Naive B cell (primary cell): ENCODE measurements around the gene CDH11. TPM values are rescaled to one million over a fixed set of nuclear protein-coding genes. Genes with fewer than 3 reads are reported as not detected.

Experiments
- ATAC-seq, 2 donors: fragments of 150-1000 bp; cut with Tn5 transposase; 2 replicates each; pipeline ENCODE4 v1.10.0; 2021; ENCODE audit warnings: low read depth in 2 of 2, mild to moderate bottlenecking in 2 of 2, moderate library complexity in 2 of 2
- DNase-seq: peaks from one replicate; pipeline ENCODE4 v3.0.0; 2022
- H3K27ac Mint-ChIP-seq, 6 donors: one replicate each; pipeline ENCODE4 v1.8.0; 2020 to 2022; ENCODE audit warnings: mild to moderate bottlenecking in 6 of 6, mixed read lengths in 6 of 6, moderate library complexity in 5 of 6, inconsistent platforms in 2 of 6
- H3K27me3 Mint-ChIP-seq, 3 donors: one replicate each; pipeline ENCODE4 v1.8.0; 2021 to 2022; ENCODE audit warnings: mixed read lengths in 3 of 3, mild to moderate bottlenecking in 1 of 3
- H3K36me3 Mint-ChIP-seq, 2 donors: one replicate each; pipeline ENCODE4 v1.8.0; 2020 to 2022; ENCODE audit warnings: mixed read lengths in 2 of 2, inconsistent platforms in 1 of 2, mild to moderate bottlenecking in 1 of 2
- H3K4me1 Mint-ChIP-seq, 3 donors: one replicate each; pipeline ENCODE4 v1.8.0; 2020 to 2022; ENCODE audit warnings: mixed read lengths in 3 of 3, inconsistent platforms in 1 of 3, mild to moderate bottlenecking in 1 of 3, moderate library complexity in 1 of 3
- H3K4me3 Mint-ChIP-seq, 8 donors: one replicate each; pipeline ENCODE4 v1.8.0; 2020 to 2022; ENCODE audit warnings: mild to moderate bottlenecking in 8 of 8, mixed read lengths in 8 of 8, moderate library complexity in 8 of 8, inconsistent platforms in 2 of 8
- H3K9me3 Mint-ChIP-seq, 7 donors: one replicate each; pipeline ENCODE4 v1.8.0; 2020 to 2022; ENCODE audit warnings: mixed read lengths in 7 of 7, mild to moderate bottlenecking in 5 of 7, inconsistent platforms in 2 of 7, moderate library complexity in 1 of 7
- polyA plus RNA-seq, 6 donors: library from polyadenylated mRNA; unstranded; fragments of 300-500 nt; fragmentation: Illumina TruSeq; gene quantifications; one replicate each; pipeline ENCODE4 v1.2.3, GENCODE V29; 2021; ENCODE audit warnings: low read depth in 6 of 6

CDH11 gene
- polyA plus RNA-seq, 6 donors from 2014 or later, result not detected

DNA sequence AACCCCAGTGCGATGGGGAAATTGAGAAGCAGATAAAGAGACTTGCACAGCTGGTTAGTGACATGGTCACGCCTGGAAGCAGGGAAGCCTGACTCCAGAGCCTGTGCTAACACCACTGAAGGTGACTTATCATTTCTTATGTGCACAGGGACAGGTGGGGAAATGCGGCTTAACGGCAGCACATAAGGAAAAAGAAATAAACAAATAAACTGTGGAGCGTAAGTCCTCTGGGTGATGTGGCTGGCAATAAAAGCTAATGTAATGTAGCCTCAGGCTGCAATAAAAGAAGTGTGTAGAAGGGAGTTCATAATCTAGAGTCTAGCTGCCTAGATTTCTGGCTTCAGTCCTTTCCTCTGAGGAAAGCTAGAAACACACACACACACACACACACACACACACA, 10.6 kb downstream of the CDH11 start:
- H3K9me3 Mint-ChIP-seq, result peaks cover 0 to 2% (median 0%) of the 10 kb centered on the region in 7 donors
- no peaks in the 10 kb centered on the region for H3K4me1 Mint-ChIP-seq
- ATAC-seq, result no peak
- H3K27me3 Mint-ChIP-seq, result no peaks in the 10 kb centered on the region
- DNase-seq, result no peak
- H3K4me3 Mint-ChIP-seq, result no peak overlapping the region
- H3K27ac Mint-ChIP-seq, result no peak overlapping the region
- H3K36me3 Mint-ChIP-seq, result no peaks in the 10 kb centered on the region

DNA sequence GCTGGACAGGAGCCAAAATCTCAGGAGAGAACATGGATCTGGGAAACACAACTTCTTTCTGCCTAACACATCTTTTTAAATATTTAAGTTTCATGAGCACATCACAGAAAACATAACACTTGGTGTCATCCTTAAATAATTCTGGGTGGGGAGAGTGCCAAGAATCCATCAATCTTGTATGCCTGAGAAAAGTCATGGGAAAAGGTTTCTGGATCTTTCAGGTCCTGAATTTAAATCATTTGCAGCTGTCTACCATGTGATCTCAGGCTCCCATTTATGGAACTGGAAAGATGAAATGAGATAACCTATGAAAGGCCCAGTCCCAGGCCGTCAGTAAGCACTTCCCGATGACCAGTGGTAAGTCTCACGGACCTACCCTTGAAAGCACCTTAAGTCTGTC, 15.1 kb downstream of the CDH11 start:
- ATAC-seq, result no peak
- H3K27ac Mint-ChIP-seq, result no peak overlapping the region
- peaks cover 0 to 2% (median 0%) of the 10 kb centered on the region in 7 donors for H3K9me3 Mint-ChIP-seq
- H3K4me3 Mint-ChIP-seq, result no peak overlapping the region
- no peak for DNase-seq
- H3K4me1 Mint-ChIP-seq, result no peaks in the 10 kb centered on the region
- no peaks in the 10 kb centered on the region for H3K27me3 Mint-ChIP-seq
- no peaks in the 10 kb centered on the region for H3K36me3 Mint-ChIP-seq

DNA sequence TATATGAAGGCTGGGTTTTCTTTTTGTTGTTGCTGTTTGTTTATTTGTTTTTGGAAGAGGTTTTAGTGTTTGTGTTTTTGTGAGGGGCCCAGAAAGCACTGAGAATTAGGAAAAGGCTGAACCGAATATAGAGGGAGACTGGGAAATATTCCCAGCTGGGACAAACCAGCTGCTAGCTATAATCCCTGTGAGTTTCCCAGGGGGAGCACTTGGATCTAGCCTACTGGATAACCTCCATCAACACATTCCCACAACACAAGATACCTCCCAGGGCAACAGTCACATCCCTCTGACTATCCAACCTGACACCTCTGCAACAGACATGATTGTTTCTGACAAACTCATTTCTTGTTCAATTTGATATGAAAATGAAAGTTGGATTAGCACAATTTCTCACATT, 16.7 kb downstream of the CDH11 start:
- H3K4me1 Mint-ChIP-seq, result no peaks in the 10 kb centered on the region
- no peak overlapping the region for H3K27ac Mint-ChIP-seq
- H3K4me3 Mint-ChIP-seq, result no peak overlapping the region
- no peaks in the 10 kb centered on the region for H3K27me3 Mint-ChIP-seq
- peaks cover 0 to 7% (median 0%) of the 10 kb centered on the region in 7 donors for H3K9me3 Mint-ChIP-seq
- no peaks in the 10 kb centered on the region for H3K36me3 Mint-ChIP-seq
- ATAC-seq (no peak), DNase-seq (no peak)

DNA sequence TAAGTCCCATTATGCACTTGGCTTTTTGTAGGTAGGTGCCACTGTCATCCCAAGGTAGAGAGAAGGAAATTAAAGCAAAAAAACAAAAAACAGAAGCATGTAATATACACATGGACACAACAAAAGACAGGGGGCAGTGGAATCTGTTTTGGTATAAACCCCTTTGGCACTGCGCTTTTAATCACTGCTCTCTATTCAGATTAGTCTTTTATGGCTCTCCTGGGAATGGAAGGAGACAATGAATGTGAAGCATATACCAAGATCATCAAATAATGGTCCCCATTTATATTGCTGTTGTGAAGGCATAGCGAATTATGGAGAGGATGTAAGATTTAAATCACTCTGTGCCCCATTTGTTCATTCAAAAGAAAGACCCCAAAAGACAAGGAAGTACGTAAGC, 17.4 kb downstream of the CDH11 start:
- Mint-ChIP-seq H3K27ac (no peak overlapping the region), H3K27me3 (no peaks in the 10 kb centered on the region), H3K9me3 (peaks cover 0 to 11% (median 0%) of the 10 kb centered on the region in 7 donors), H3K4me1 (no peaks in the 10 kb centered on the region), H3K36me3 (no peaks in the 10 kb centered on the region), H3K4me3 (no peak overlapping the region)
- DNase-seq, result no peak
- no peak for ATAC-seq

DNA sequence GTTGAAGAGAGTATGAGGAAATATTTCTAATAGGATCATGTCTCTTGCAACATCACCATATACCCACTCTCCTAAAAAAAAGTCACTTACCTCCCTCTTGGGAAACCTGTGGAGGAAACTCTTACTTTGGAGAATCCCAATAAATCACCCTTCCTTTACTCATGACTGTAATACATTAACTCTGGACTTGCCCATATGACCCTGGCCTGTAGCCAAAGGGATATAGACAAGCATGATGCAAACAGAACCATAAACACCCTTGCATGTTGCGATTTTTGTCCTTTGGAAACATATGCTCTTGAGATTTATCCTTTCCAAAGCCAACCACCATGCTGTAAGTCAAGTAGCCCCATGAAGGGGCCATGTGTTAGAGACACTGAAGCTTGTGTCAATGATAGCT, 19.5 kb downstream of the CDH11 start:
- peaks cover 0 to 16% (median 2%) of the 10 kb centered on the region in 7 donors for H3K9me3 Mint-ChIP-seq
- ATAC-seq, result no peak

DNA sequence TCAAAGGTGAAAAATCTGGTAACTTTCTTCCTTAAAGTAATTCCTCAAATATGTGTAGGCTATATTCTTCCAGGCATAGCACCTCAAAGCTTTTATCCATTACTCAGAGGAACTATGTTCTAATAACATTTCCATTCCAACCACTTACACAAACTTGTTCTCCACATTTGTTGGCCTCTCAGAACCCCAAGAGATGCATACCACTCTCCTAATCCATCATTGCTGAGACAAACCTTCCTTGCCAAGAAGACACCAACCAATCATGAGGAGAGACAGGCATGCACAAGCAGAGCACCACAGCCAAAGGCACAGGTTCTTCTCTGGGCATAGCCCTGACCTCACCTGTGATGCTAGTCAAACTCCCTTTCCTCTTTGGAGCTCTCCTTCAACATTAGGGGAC, 20.9 kb downstream of the CDH11 start:
- DNase-seq (no peak), ATAC-seq (no peak)
- Mint-ChIP-seq H3K9me3 (peaks cover 0 to 16% (median 2%) of the 10 kb centered on the region in 7 donors), H3K27me3 (no peaks in the 10 kb centered on the region), H3K4me3 (no peak overlapping the region), H3K36me3 (no peaks in the 10 kb centered on the region), H3K27ac (no peak overlapping the region), H3K4me1 (no peaks in the 10 kb centered on the region)

More for the DNA sequence above, 19.5 kb downstream of the CDH11 start:
- H3K36me3 Mint-ChIP-seq, result no peaks in the 10 kb centered on the region
- no peak overlapping the region for H3K27ac Mint-ChIP-seq
- DNase-seq, result no peak
- no peak overlapping the region for H3K4me3 Mint-ChIP-seq
- H3K27me3 Mint-ChIP-seq, result no peaks in the 10 kb centered on the region
- no peaks in the 10 kb centered on the region for H3K4me1 Mint-ChIP-seq

DNA sequence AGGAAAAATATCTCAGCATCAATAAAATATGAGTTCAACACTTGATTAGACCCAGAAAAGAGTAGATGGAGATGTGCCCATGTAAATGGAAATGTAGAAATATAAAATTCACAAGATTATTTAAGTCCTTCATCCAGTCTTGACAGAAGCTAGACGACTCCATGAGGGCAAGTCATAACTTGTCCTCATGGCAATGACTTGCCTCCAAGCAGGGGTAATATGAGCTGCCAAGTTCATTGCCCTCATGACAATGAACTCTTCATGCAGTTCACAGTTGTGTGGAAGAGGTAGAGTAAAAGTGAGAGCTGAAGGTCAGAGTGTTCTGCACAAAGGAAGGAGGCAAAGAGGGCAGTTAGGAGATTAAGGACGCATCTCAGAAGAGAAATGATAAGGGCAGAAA, 22.3 kb downstream of the CDH11 start:
- no peaks in the 10 kb centered on the region for H3K27me3 Mint-ChIP-seq
- no peak for ATAC-seq
- no peak overlapping the region for H3K4me3 Mint-ChIP-seq
- no peak overlapping the region for H3K27ac Mint-ChIP-seq
- no peaks in the 10 kb centered on the region for H3K4me1 Mint-ChIP-seq
- no peaks in the 10 kb centered on the region for H3K36me3 Mint-ChIP-seq
- peaks cover 0 to 16% (median 2%) of the 10 kb centered on the region in 7 donors for H3K9me3 Mint-ChIP-seq
- DNase-seq, result no peak

DNA sequence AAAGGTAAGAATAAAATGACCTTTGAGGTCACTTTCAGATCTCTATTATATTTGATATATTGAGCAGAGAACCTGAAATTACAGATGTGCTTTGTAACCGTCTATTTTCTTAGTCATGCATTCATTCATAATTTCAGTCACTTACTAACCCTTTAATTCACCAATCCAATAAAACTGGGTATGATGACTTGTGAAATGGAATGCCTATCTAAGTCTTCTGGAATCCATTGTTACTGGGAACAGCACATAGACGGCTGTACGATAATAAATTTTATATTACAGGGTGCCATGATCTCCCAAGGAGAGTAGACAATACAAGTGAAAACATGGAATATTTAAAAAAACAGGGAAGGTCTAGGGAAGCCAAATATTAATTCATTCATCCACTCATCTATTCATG, 22.9 kb downstream of the CDH11 start:
- no peak overlapping the region for H3K4me3 Mint-ChIP-seq
- H3K4me1 Mint-ChIP-seq, result no peaks in the 10 kb centered on the region
- no peak overlapping the region for H3K27ac Mint-ChIP-seq
- H3K27me3 Mint-ChIP-seq, result no peaks in the 10 kb centered on the region
- ATAC-seq (no peak), DNase-seq (no peak)
- H3K9me3 Mint-ChIP-seq, result peaks cover 0 to 16% (median 2%) of the 10 kb centered on the region in 7 donors
- H3K36me3 Mint-ChIP-seq, result no peaks in the 10 kb centered on the region

DNA sequence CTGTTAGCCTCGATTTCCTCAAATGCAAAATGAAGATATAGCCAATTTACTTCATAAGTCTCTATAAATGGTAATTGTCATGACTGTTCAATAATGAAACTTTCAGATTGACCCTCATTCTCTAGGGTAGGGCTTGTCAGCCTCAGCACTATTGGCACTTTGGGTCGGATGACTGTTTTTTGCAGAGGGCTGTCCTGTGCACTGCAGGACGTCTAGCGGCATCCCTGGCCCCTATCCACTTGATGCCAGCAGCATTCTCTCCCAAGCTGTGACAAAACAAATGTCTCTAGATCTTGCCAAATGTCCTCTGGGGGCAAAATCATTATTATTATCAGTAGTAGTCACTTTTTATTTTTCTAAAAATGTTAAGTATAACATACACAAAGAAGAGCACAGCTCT, 24.6 kb downstream of the CDH11 start:
- ATAC-seq (no peak), DNase-seq (no peak)
- peaks cover 0 to 16% (median 2%) of the 10 kb centered on the region in 7 donors for H3K9me3 Mint-ChIP-seq
- no peaks in the 10 kb centered on the region for H3K4me1 Mint-ChIP-seq
- H3K27ac Mint-ChIP-seq, result no peak overlapping the region
- H3K27me3 Mint-ChIP-seq, result no peaks in the 10 kb centered on the region
- H3K4me3 Mint-ChIP-seq, result no peak overlapping the region
- H3K36me3 Mint-ChIP-seq, result no peaks in the 10 kb centered on the region

DNA sequence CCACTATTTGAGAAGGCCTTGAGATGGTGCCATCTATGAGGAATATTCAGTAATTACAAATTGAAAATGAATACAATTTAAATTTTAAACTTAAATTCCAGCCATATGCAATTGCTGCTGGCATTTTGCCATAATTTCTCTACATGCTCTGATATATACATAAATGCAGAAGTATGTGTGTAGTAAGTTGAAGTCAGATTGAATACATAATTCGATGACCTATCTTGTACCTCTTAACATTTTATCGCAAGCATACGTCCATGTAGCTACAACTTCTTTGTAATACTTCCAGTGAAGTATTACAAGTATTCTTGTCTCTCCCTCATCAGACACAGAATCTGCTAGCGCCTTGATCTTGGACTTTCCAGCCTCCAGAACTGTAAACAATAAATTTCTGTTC, 26.0 kb downstream of the CDH11 start:
- no peak overlapping the region for H3K27ac Mint-ChIP-seq
- no peaks in the 10 kb centered on the region for H3K36me3 Mint-ChIP-seq
- ATAC-seq (no peak), DNase-seq (no peak)
- H3K4me3 Mint-ChIP-seq, result no peak overlapping the region
- no peaks in the 10 kb centered on the region for H3K4me1 Mint-ChIP-seq
- H3K9me3 Mint-ChIP-seq, result peaks cover 0 to 13% (median 2%) of the 10 kb centered on the region in 7 donors
- peaks cover 0 to 3% (median 0%) of the 10 kb centered on the region in 3 donors for H3K27me3 Mint-ChIP-seq

DNA sequence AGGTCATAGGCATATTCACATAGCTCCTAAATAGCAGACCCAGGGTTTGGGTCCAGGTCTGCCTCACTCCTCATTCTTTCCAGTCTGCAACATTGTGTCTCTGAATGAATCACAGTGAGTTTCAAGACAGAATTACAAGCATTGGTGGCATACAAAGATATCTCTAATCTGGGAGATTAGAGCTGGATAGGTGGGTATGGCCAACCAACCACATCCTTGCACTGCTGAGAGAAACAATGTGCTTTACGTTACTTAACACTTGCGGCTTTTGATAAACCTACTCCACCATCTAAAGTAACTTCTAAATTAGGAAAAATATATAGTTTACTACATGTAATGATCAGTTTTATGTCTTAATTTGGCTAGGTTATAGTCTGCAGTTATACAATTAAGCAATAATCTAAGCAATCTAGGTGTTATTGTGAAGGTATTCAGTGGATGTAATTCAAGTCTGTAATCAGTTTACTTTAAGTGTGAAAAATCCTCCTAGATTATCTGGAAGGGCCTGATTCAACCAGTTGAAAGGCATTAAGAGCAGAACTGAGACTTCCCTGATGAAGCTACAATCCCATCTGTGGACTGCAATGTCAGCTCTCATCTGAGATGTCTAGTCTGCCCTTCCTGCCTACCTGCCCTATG, 26.7 kb downstream of the CDH11 start:
- DNase-seq, result no peak
- Mint-ChIP-seq H3K27me3 (peaks cover 0 to 3% (median 0%) of the 10 kb centered on the region in 3 donors), H3K9me3 (peaks cover 0 to 13% (median 2%) of the 10 kb centered on the region in 7 donors)

DNA sequence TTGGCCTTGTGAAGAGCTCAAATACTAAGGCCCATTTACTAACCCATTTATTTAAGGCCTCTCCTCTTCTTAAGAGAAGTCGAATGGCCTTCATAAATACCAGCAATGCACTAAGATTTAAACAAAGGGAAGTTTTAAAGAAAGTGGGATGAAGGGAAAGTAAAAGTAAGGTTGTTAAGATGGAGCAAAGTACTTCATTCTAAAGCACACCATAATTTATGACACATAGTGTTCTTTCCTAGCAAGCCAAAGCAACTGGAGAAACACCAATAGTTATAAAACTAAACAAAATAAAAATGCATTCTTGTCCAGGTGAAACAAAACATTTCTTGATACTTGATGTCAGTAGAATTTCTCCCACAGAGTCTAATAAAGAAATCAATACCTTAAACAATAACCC, 27.9 kb downstream of the CDH11 start:
- H3K4me1 Mint-ChIP-seq, result no peaks in the 10 kb centered on the region
- DNase-seq, result no peak
- peak overlapping the region in 1 of 6 donors; percentile 14 for H3K27ac Mint-ChIP-seq
- H3K9me3 Mint-ChIP-seq, result peaks cover 0 to 9% (median 0%) of the 10 kb centered on the region in 7 donors
- H3K27me3 Mint-ChIP-seq, result peaks cover 0 to 3% (median 0%) of the 10 kb centered on the region in 3 donors
- H3K36me3 Mint-ChIP-seq, result no peaks in the 10 kb centered on the region
- no peak overlapping the region for H3K4me3 Mint-ChIP-seq
- no peak for ATAC-seq

More for the DNA sequence above, 26.7 kb downstream of the CDH11 start:
- Mint-ChIP-seq H3K4me3 (no peak overlapping the region), H3K36me3 (no peaks in the 10 kb centered on the region), H3K27ac (no peak overlapping the region), H3K4me1 (no peaks in the 10 kb centered on the region)
- no peak for ATAC-seq

DNA sequence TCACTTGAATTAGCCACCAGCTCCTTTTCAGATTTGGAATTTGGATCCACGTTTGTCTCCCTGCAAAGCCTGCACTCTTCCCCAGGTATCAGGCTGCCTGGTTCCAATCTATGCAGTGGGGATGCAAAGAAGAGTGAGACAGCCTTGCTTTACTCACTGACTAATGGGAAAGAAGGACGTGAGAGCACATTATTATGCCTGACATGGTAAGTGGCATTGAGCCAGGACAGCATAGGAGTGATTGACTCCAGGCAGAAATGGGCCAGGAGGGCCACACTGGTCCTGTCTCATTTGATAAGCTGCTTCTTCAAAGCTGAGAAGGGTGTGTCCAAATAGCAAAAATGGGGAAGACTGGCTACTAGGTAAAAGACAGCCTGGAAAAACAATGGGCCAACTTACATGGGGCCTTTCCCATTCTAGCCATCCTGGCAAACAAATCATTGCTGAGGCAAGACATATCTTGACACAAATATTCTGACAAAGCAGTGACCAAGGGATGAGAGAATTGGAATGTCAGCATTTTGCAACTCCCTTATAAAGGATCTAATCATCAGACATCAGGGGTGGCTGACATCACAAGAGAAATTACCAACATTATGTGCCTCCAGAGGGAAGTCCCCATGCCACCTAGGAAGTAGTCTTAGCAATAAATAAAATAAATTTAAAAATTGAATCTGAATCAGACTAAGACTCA, 38.6 kb downstream of the CDH11 start:
- H3K4me1 Mint-ChIP-seq, result no peaks in the 10 kb centered on the region
- no peaks in the 10 kb centered on the region for H3K36me3 Mint-ChIP-seq
- ATAC-seq (no peak), DNase-seq (no peak)
- H3K27ac Mint-ChIP-seq, result no peak overlapping the region
- H3K27me3 Mint-ChIP-seq, result no peaks in the 10 kb centered on the region
- peaks cover 0 to 4% (median 2%) of the 10 kb centered on the region in 7 donors for H3K9me3 Mint-ChIP-seq
- no peak overlapping the region for H3K4me3 Mint-ChIP-seq

DNA sequence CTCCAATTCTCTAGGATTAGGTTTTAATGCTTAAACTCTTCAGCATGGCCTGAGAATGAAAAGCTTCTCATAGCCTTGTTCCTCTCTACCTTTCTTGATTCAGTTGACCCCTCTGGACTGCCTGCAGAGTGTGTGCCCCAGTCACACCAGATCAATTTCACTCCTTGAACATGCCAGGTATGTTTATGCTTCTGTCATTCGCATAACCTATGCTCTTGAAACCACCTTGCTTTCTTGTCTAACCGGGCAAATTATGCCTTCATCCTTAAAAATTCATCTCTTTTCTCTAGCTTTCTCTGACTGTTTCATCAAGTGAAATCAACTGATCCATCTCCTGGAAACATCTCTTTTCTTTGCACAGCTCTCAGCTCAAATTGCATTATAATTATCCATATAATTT, 42.3 kb downstream of the CDH11 start:
- peaks cover 0 to 8% (median 2%) of the 10 kb centered on the region in 7 donors for H3K9me3 Mint-ChIP-seq
- DNase-seq, result no peak
- H3K36me3 Mint-ChIP-seq, result no peaks in the 10 kb centered on the region
- H3K4me3 Mint-ChIP-seq, result no peak overlapping the region
- ATAC-seq, result no peak
- no peaks in the 10 kb centered on the region for H3K27me3 Mint-ChIP-seq
- no peaks in the 10 kb centered on the region for H3K4me1 Mint-ChIP-seq
- H3K27ac Mint-ChIP-seq, result no peak overlapping the region
